HG03571 (cell line): ENCODE data around the gene CNOT10.
A peak's percentile ranks its signal among the peaks of the same experiment; 100 is the strongest.
"Not testable (repeated sequence)": the region's sequence is repeated elsewhere in the genome, so short reads cannot be mapped to it uniquely, and the experiment has no call there.

Experiments
- ATAC-seq: cut with Tn5 transposase; IDR thresholded peaks from one replicate; pipeline ENCODE4 v1.9.1; 2021; ENCODE audit not compliant: unreplicated experiment

CNOT10 gene

GRCh38 chr3:32684800-32685542 is at the start of gene CNOT10:
TSS of gene CNOT10 (plus strand) at chr3:32685188. CDS start at chr3:32685461, 273 bp downstream.
- ATAC-seq: peak; percentile 96

- ATAC-seq: no peak
These were observed 44.0 kb upstream of the CNOT10 start for GRCh38 chr3:32640939-32641338.

GRCh38 chr3:32641356-32641755 is 43.6 kb upstream of the CNOT10 start:
- ATAC-seq: no peak

GRCh38 chr3:32643354-32643753 is 41.6 kb upstream of the CNOT10 start:
- ATAC-seq: no peak

- no peak for ATAC-seq
These were observed 41.2 kb upstream of the CNOT10 start for GRCh38 chr3:32643816-32644215.

GRCh38 chr3:32644380-32644779 is 40.6 kb upstream of the CNOT10 start:
- ATAC-seq: no peak

- no peak for ATAC-seq
These were observed 38.2 kb upstream of the CNOT10 start for GRCh38 chr3:32646761-32647160.

- ATAC-seq: not testable (repeated sequence)
These were observed 32.5 kb upstream of the CNOT10 start for GRCh38 chr3:32652337-32653100.

GRCh38 chr3:32655167-32655566 is 29.8 kb upstream of the CNOT10 start:
- ATAC-seq: no peak

GRCh38 chr3:32660634-32661033 is 24.4 kb upstream of the CNOT10 start:
- ATAC-seq: no peak

- ATAC-seq: no peak
These were observed 22.3 kb upstream of the CNOT10 start for GRCh38 chr3:32662647-32663046.

- ATAC-seq: not testable (repeated sequence)
These were observed 20.3 kb upstream of the CNOT10 start for GRCh38 chr3:32664630-32665075.

GRCh38 chr3:32667072-32667582 is 17.9 kb upstream of the CNOT10 start:
- ATAC-seq: no peak

- ATAC-seq: not testable (repeated sequence)
These were observed 15.8 kb upstream of the CNOT10 start for GRCh38 chr3:32669226-32669625.

- ATAC-seq: not testable (repeated sequence)
These were observed 11.3 kb upstream of the CNOT10 start for GRCh38 chr3:32673730-32674129.

- no peak for ATAC-seq
These were observed 9.8 kb upstream of the CNOT10 start for GRCh38 chr3:32675164-32675563.

GRCh38 chr3:32675650-32676049 is 9.3 kb upstream of the CNOT10 start:
- ATAC-seq: no peak

GRCh38 chr3:32681811-32682210 is 3.2 kb upstream of the CNOT10 start:
- ATAC-seq: no peak

GRCh38 chr3:32684029-32684799 is 774 bp upstream of the CNOT10 start:
- no peak for ATAC-seq

- no peak for ATAC-seq
These were observed 676 bp downstream of the CNOT10 start for GRCh38 chr3:32685543-32686185.

- no peak for ATAC-seq
These were observed 1.7 kb downstream of the CNOT10 start for GRCh38 chr3:32686713-32687112.
